RWPE1 (cell line): ENCODE results near the gene C19orf38.
"Not testable (repeated sequence)": the region's sequence is repeated elsewhere in the genome, so short reads cannot be mapped to it uniquely, and the experiment has no call there.

Experiments
- CTCF ChIA-PET: fragments of 350-600 bp; sonication (Branson Sonifier 250); formaldehyde crosslinking; extraction: SDS; loops from one replicate; lab custom pipeline; 2021; lab: Yijun Ruan, JAX
- POLR2A ChIA-PET: fragments of 400-600 bp; formaldehyde crosslinking; extraction: SDS; loops from one replicate; lab custom pipeline; 2020; ENCODE audit warnings: antibody characterized with exemption; ENCODE audit not compliant: low non-redundant PET; lab: Yijun Ruan, JAX
- DNase-seq: peaks from one replicate; pipeline ENCODE4 v3.0.0; 2012; ENCODE audit warnings: low spot score
- H3K27ac ChIP-seq: fragments of 450-650 bp; 2 replicates; pipeline ENCODE4 v1.5.1; 2017
- CTCF ChIP-seq: fragments of 450-650 bp; conservative IDR thresholded peaks from 2 replicates; pipeline ENCODE4 v1.5.1; 2017; ENCODE audit warnings: low read depth, mild to moderate bottlenecking

The C19orf38 gene

GRCh38 chr19:10864538-10864899 is 16.3 kb downstream of the C19orf38 start:
- CTCF ChIA-PET = interaction anchor here (0.5 to 1.9 kb wide), 20 partner anchors 9 to 311 kb away, joined by 3 to 24 read pairs (median 4); partner anchors contain the start of genes DNM2 and TMED1
- peak; percentile 92 for DNase-seq
- peak overlapping the region; percentile 45 for H3K27ac ChIP-seq
- POLR2A ChIA-PET = interaction anchor here (0.5 to 0.6 kb wide), 3 partner anchors 27 to 520 kb away, joined by 4 to 10 read pairs (median 8); partner anchors contain the start of gene EPOR
- TF ChIP-seq CTCF = peak; percentile 93

DNA sequence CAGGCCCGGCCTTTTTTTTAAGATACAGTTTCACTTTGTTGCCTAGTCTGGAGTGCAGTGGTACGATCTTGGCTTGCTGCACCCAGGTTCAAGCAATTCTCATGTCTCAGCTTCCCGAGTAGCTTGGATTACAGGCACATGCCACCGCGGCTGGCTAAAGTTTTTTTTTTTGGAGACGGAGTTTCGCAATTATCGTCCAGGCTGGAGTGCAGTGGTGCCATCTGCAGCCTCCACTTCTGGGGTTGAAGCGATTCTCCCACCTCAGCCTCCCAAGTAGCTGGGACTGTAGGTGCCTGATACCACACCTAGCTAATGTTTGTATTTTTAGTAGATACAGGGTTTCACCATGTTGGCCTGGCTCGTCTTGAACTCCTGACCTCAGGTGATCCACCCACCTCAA is 18.3 kb downstream of the C19orf38 start:
- no peak for DNase-seq
- ChIA-PET POLR2A (no interaction called here), CTCF (interaction anchor here (0.6 kb wide), 1 partner anchor 164 kb away, joined by 4 read pairs; no protein-coding TSS in a partner anchor)
- peak overlapping the region; percentile 45; the same call in 1 of the 2 replicates for H3K27ac ChIP-seq
- no peak for TF ChIP-seq CTCF

GRCh38 chr19:10868872-10869547 is 20.8 kb downstream of the C19orf38 start:
- peak overlapping the region; percentile 87 for H3K27ac ChIP-seq
- TF ChIP-seq CTCF = no peak
- CTCF ChIA-PET = no interaction called here
- DNase-seq = no peak
- POLR2A ChIA-PET = no interaction called here

DNA sequence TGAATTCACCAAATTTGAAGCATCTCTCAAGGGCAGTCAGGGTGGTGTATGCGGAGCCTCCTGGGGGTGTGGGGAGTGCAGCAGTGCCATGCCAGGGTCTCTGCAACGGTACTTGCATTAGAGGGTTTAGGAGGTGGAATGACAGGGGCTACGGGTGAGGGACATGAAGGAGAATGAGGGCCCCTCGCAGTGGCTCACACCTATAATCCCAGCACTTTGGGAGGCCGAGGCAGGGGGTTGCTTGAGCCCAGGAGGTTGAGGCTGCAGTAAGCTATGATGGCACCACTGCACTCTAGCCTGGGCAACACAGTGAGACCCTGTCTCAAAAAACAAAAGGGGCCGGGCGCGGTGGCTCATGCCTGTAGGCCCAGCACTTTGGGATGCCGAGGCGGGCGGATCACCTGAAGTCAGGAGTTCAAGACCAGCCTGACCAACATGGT is 21.7 kb downstream of the C19orf38 start:
- CTCF ChIA-PET = interaction anchor here (0.6 kb wide), 1 partner anchor 153 kb away, joined by 3 read pairs; no protein-coding TSS in a partner anchor
- peak overlapping the region; percentile 87 for H3K27ac ChIP-seq
- POLR2A ChIA-PET, DNase-seq: not testable (repeated sequence)

DNA sequence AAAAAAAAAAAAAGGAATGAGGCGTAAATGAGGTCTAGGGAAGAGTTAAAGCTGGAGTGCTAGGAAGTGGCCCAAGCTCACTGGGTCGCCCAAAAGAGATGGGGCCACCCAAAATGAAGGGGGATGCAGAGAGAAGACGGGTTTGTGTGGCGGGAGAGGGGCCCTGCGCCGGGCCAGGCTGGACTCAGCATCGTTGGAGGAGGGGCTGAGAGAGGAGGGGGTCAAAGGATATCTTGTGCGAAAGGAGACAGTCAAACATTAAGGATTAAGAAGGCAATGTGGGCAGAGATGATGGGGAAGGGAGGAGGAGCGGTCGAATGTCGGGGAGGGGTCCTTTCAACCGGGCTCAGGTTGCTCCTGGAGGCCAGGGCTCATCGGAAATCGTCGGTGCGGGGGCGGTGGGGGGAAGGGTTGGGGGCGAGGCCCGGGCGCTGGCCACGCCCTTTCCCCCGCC is 22.3 kb downstream of the C19orf38 start:
- ChIA-PET POLR2A (interaction anchor here (0.5 to 0.6 kb wide), 2 partner anchors 57 to 65 kb away, joined by 3 to 5 read pairs; no protein-coding TSS in a partner anchor), CTCF (interaction anchor here (0.5 to 1.1 kb wide), 11 partner anchors 20 to 165 kb away, joined by 3 to 7 read pairs (median 4); partner anchors contain the start of gene YIPF2)
- DNase-seq = no peak
- peak overlapping the region; percentile 87 for H3K27ac ChIP-seq
- no peak for TF ChIP-seq CTCF

- ChIA-PET POLR2A (interaction anchor here (0.5 to 0.6 kb wide), 2 partner anchors 57 to 65 kb away, joined by 3 to 5 read pairs; no protein-coding TSS in a partner anchor), CTCF (interaction anchor here (0.5 to 1.1 kb wide), 11 partner anchors 20 to 165 kb away, joined by 3 to 7 read pairs (median 4); partner anchors contain the start of gene YIPF2)
- TF ChIP-seq CTCF = peak; percentile 86
- peak; percentile 100 for DNase-seq
- H3K27ac ChIP-seq = peak within 1 kb of the TSS; percentile 87
Observed at GRCh38 chr19:10870955-10871603, 22.9 kb downstream of the C19orf38 start, which contains the start of gene CARM1. CARM1 (plus strand) TSS chr19:10871553; CDS start chr19:10871703, 150 bp downstream.
